Breast epithelium (tissue), 4 donors: ENCODE results near the gene ARSD. TPM values are rescaled to one million over a fixed set of nuclear protein-coding genes. Genes with fewer than 3 reads are reported as not detected.

Experiments
- DNase-seq, 2 donors: peaks; one replicate each; pipeline ENCODE4 v3.0.0-alpha.2; 2019; ENCODE audit warnings: low spot score in 2 of 2
- H3K27ac ChIP-seq, 2 donors: fragments of 200-600 bp; sonication (generic) in 1 of 2; one replicate each; pipeline ENCODE4 v1.5.1; 2016 to 2019; ENCODE audit warnings: mild to moderate bottlenecking in 1 of 2
- H3K27me3 ChIP-seq, 2 donors: fragments of 200-600 bp; sonication (generic) in 1 of 2; one replicate each; pipeline versions ENCODE4 v1.5.1 to v1.6.0; 2017 to 2019; ENCODE audit warnings: control low read depth in 1 of 2, mild to moderate bottlenecking in 1 of 2
- H3K36me3 ChIP-seq: fragments of 200-600 bp; one replicate; pipeline ENCODE4 v1.5.1; 2019
- H3K4me1 ChIP-seq, 2 donors: fragments of 200-600 bp; sonication (generic); one replicate each; pipeline ENCODE4 v1.5.1; 2016 to 2019; ENCODE audit warnings: control low read depth in 1 of 2
- H3K4me3 ChIP-seq, 3 donors: fragments of 200-600 bp; sonication (generic); 1 replicate in 2 of 3; 2 replicates in 1 of 3; pipeline ENCODE4 v1.5.1; 2016 to 2019; ENCODE audit warnings: mild to moderate bottlenecking in 3 of 3, moderate library complexity in 2 of 3
- H3K9me3 ChIP-seq, 2 donors: fragments of 200-600 bp; sonication (generic) in 1 of 2; one replicate each; pipeline ENCODE4 v1.5.1; 2016 to 2019; ENCODE audit warnings: control low read depth in 1 of 2
- CTCF ChIP-seq, 3 donors: fragments of 450-650 bp; IDR thresholded peaks; one replicate each; pipeline ENCODE4 v1.5.1; 2016 to 2017; ENCODE audit warnings: antibody characterized with exemption in 3 of 3, mild to moderate bottlenecking in 3 of 3, moderate library complexity in 3 of 3
- POLR2A ChIP-seq: fragments of 450-650 bp; IDR thresholded peaks from one replicate; pipeline ENCODE4 v1.6.1; 2016; ENCODE audit warnings: antibody characterized with exemption, mild to moderate bottlenecking, moderate library complexity
- POLR2AphosphoS5 ChIP-seq, 3 donors: sonication (generic); formaldehyde crosslinking; IDR thresholded peaks; one replicate each; pipeline ENCODE4 v1.6.1; 2017; ENCODE audit warnings: antibody characterized with exemption in 3 of 3
- intact Hi-C: fragments of 100-400 bp; cut with DNase I; formaldehyde crosslinking; loops from one replicate; pipeline ENCODE4 v1.15.1; 2023; ENCODE audit warnings: low total_unique reads
- total RNA-seq, 3 donors: library from RNA; depleted of rRNA; stranded (reverse); fragments of >200 nt; gene quantifications; one replicate each; pipeline ENCODE4 v1.1.0, GENCODE V29; 2016

The ARSD gene
- total RNA-seq, 3 donors from 2014 or later, result 28.0 to 83.3 (median 47.2) TPM

- Histone ChIP-seq H3K4me1 (no peaks in the 10 kb centered on the region), H3K36me3 (no peaks in the 10 kb centered on the region), H3K27me3 (no peaks in the 10 kb centered on the region), H3K9me3 (no peaks in the 10 kb centered on the region), H3K27ac (no peak overlapping the region), H3K4me3 (no peak overlapping the region)
- no peak for DNase-seq
- intact Hi-C loops, result no loop called here
- TF ChIP-seq CTCF (IDR thresholded peaks at IDR 0.05) (no peak), POLR2AphosphoS5 (IDR thresholded peaks at IDR 0.05) (no peak), POLR2A (no peak)
Observed at GRCh38 chrX:2857566-2857965, 71.6 kb downstream of the ARSD start.

GRCh38 chrX:2855761-2856160, 73.4 kb downstream of the ARSD start:
- H3K36me3 ChIP-seq, result no peaks in the 10 kb centered on the region
- DNase-seq, result no peak
- H3K27me3 ChIP-seq, result no peaks in the 10 kb centered on the region
- TF ChIP-seq CTCF (IDR thresholded peaks at IDR 0.05), result no peak
- TF ChIP-seq POLR2AphosphoS5 (IDR thresholded peaks at IDR 0.05), result no peak
- no peak for TF ChIP-seq POLR2A
- intact Hi-C loops, result no loop called here
- no peak overlapping the region for H3K4me3 ChIP-seq
- H3K4me1 ChIP-seq, result no peaks in the 10 kb centered on the region
- H3K27ac ChIP-seq, result no peak overlapping the region
- H3K9me3 ChIP-seq, result no peaks in the 10 kb centered on the region

GRCh38 chrX:2854918-2855317, 74.2 kb downstream of the ARSD start:
- TF ChIP-seq POLR2AphosphoS5 (IDR thresholded peaks at IDR 0.05) (no peak), POLR2A (no peak), CTCF (IDR thresholded peaks at IDR 0.05) (no peak)
- DNase-seq, result no peak
- Histone ChIP-seq H3K9me3 (no peaks in the 10 kb centered on the region), H3K27ac (no peak overlapping the region), H3K27me3 (no peaks in the 10 kb centered on the region), H3K36me3 (no peaks in the 10 kb centered on the region), H3K4me1 (no peaks in the 10 kb centered on the region), H3K4me3 (no peak overlapping the region)
- intact Hi-C loops, result no loop called here

Other genes starting within 250 kb of the ARSD start
- 100 to 1,000 TPM in 2 of 3 donors, 10 to 100 TPM in 1; 96.3 to 536 (median 142) TPM for gene CD99, start 238.0 kb downstream of the ARSD start, total RNA-seq
- gene XG, start 177.3 kb downstream of the ARSD start, total RNA-seq, result 10 to 100 TPM in 1 of 3 donors, 1 to 10 TPM in 1, under 1 TPM in 1; 0.59 to 14.4 (median 2.6) TPM
- gene GYG2, start 100.4 kb downstream of the ARSD start, total RNA-seq, result 10 to 100 TPM; 23.1 to 84.7 (median 40.6) TPM
- gene ARSH, start 77.2 kb upstream of the ARSD start, total RNA-seq, result under 1 TPM in 1 of 3 donors, not detected in 2; 0.33 TPM
- gene ARSF, start 112.1 kb upstream of the ARSD start, total RNA-seq, result not detected